Measurements from ENCODE around the gene NDUFS1. TPM values are rescaled to one million over a fixed set of nuclear protein-coding genes. Genes with fewer than 3 reads are reported as not detected.
"Not testable (repeated sequence)": the region's sequence is repeated elsewhere in the genome, so short reads cannot be mapped to it uniquely, and the experiment has no call there.

Gene NDUFS1
- total RNA-seq (2022): 79.2 and 81.0 TPM in 2 replicates
- percentile 84 among the genes with signal in this experiment for Bru-seq, nascent RNA
- percentile 92 among the genes with signal in this experiment for BruChase-seq, experiment 1, labeled RNA remaining after a 6-hour chase
- percentile 91 among the genes with signal in this experiment for BruChase-seq, experiment 2, labeled RNA remaining after a 2-hour chase
- long read RNA-seq, full-length matches to known transcripts: 63 of 78 reads
- long read RNA-seq, partial matches to known transcripts: 3 of 78 reads
- long read RNA-seq, other reads (novel, unspliced or antisense): 12 of 78 reads

- Mint-ChIP-seq H3K4me3 (ENCODE audit: low read depth, unreplicated experiment) (peak within 1 kb of the TSS; percentile 78), H3K4me1 (ENCODE audit: low read depth, unreplicated experiment) (peaks cover 20% of the 10 kb centered on the region), H3K27ac (ENCODE audit: unreplicated experiment) (peak within 1 kb of the TSS; percentile 97), H3K36me3 (ENCODE audit: insufficient read depth, unreplicated experiment) (peaks cover 68% of the 10 kb centered on the region), H3K27me3 (ENCODE audit: unreplicated experiment) (no peaks in the 10 kb centered on the region), H3K9me3 (ENCODE audit: low read depth, unreplicated experiment) (no peaks in the 10 kb centered on the region)
- CTCF ChIA-PET: interaction anchor here (0.7 to 1.5 kb wide), 3 partner anchors 14 to 724 kb away, joined by 3 read pairs; no protein-coding TSS in a partner anchor
- intact Hi-C loops (cut with micrococcal nuclease; ENCODE audit: unreplicated experiment): loop anchor here (10.0 kb wide), 2 partner anchors 135 to 395 kb away; no protein-coding TSS in a partner anchor
- BruUV-seq (replicated peaks): no TSS peak
- peak; percentile 97 for DNase-seq
- TF ChIP-seq CTCF (IDR thresholded peaks at IDR 0.05; ENCODE audit: unreplicated experiment): no peak
These were observed at the start of gene NDUFS1, which contains the start of gene EEF1B2 for GRCh38 chr2:206159346-206160124. NDUFS1 (minus strand) TSS chr2:206159444; CDS start chr2:206153678, 5,766 bp downstream. EEF1B2 (plus strand) TSS chr2:206159895; CDS start chr2:206159980, 85 bp downstream.

GRCh38 chr2:206208900-206209299 is 49.7 kb upstream of the NDUFS1 start:
- Mint-ChIP-seq H3K27ac (ENCODE audit: unreplicated experiment) (no peak overlapping the region), H3K27me3 (ENCODE audit: unreplicated experiment) (no peaks in the 10 kb centered on the region), H3K4me3 (ENCODE audit: low read depth, unreplicated experiment) (no peak overlapping the region), H3K9me3 (ENCODE audit: low read depth, unreplicated experiment) (no peaks in the 10 kb centered on the region), H3K4me1 (ENCODE audit: low read depth, unreplicated experiment) (peaks cover 18% of the 10 kb centered on the region), H3K36me3 (ENCODE audit: insufficient read depth, unreplicated experiment) (no peaks in the 10 kb centered on the region)
- DNase-seq: no peak
- CTCF ChIA-PET: no interaction called here
- TF ChIP-seq CTCF (IDR thresholded peaks at IDR 0.05; ENCODE audit: unreplicated experiment): no peak
- intact Hi-C loops (cut with micrococcal nuclease; ENCODE audit: unreplicated experiment): no loop called here
- BruUV-seq (replicated peaks): no TSS peak

- H3K36me3 Mint-ChIP-seq (ENCODE audit: insufficient read depth, unreplicated experiment); DNase-seq; H3K4me3 Mint-ChIP-seq (ENCODE audit: low read depth, unreplicated experiment); BruUV-seq (replicated peaks); intact Hi-C loops (cut with micrococcal nuclease; ENCODE audit: unreplicated experiment); H3K27ac Mint-ChIP-seq (ENCODE audit: unreplicated experiment); H3K9me3 Mint-ChIP-seq (ENCODE audit: low read depth, unreplicated experiment); H3K4me1 Mint-ChIP-seq (ENCODE audit: low read depth, unreplicated experiment); CTCF ChIA-PET; H3K27me3 Mint-ChIP-seq (ENCODE audit: unreplicated experiment): not testable (repeated sequence)
These were observed 48.1 kb upstream of the NDUFS1 start for GRCh38 chr2:206207316-206207715.

- no peaks in the 10 kb centered on the region for H3K9me3 Mint-ChIP-seq (ENCODE audit: low read depth, unreplicated experiment)
- H3K4me1 Mint-ChIP-seq (ENCODE audit: low read depth, unreplicated experiment): no peaks in the 10 kb centered on the region
- H3K27me3 Mint-ChIP-seq (ENCODE audit: unreplicated experiment): no peaks in the 10 kb centered on the region
- H3K4me3 Mint-ChIP-seq (ENCODE audit: low read depth, unreplicated experiment): no peak overlapping the region
- H3K27ac Mint-ChIP-seq (ENCODE audit: unreplicated experiment): no peak overlapping the region
- no TSS peak for BruUV-seq (replicated peaks)
- no peak for DNase-seq
- CTCF ChIA-PET: interaction anchor here (0.7 kb wide), 1 partner anchor 1539 kb away, joined by 3 read pairs; no protein-coding TSS in a partner anchor
- H3K36me3 Mint-ChIP-seq (ENCODE audit: insufficient read depth, unreplicated experiment): no peaks in the 10 kb centered on the region
- intact Hi-C loops (cut with micrococcal nuclease; ENCODE audit: unreplicated experiment): no loop called here
- TF ChIP-seq CTCF (IDR thresholded peaks at IDR 0.05; ENCODE audit: unreplicated experiment): no peak
These were observed 45.5 kb upstream of the NDUFS1 start for GRCh38 chr2:206204710-206205109.
